ENCODE results near the gene EXTL1. TPM values are rescaled to one million over a fixed set of nuclear protein-coding genes. Genes with fewer than 3 reads are reported as not detected.
A peak's percentile ranks its signal among the peaks of the same experiment; 100 is the strongest.
"Not testable (repeated sequence)": the region's sequence is repeated elsewhere in the genome, so short reads cannot be mapped to it uniquely, and the experiment has no call there.

The EXTL1 gene
- 1.8 TPM for polyA plus RNA-seq (ENCODE audit: insufficient read length)
- long read RNA-seq, donor 1: 0 reads
- long read RNA-seq, donor 2: 0 reads
- long read RNA-seq, donor 3: 0 reads
- long read RNA-seq, donor 4: 0 reads
- long read RNA-seq, donor 5: 0 reads
- long read RNA-seq, donor 6: 0 reads
- long read RNA-seq, donor 7: 0 reads
- long read RNA-seq, donor 8, partial matches to known transcripts: 29 of 29 reads
- long read RNA-seq, donor 8, other reads (novel, unspliced or antisense): 0 of 29 reads

GRCh38 chr1:26021647-26022403 lies at the start of gene EXTL1:
Gene EXTL1 (plus strand): TSS chr1:26021775. CDS start chr1:26022647, 872 bp downstream.
- DNase-seq: peak; percentile 64

- DNase-seq: no peak
Measured at GRCh38 chr1:25971811-25972180, 49.8 kb upstream of the EXTL1 start.

GRCh38 chr1:25973610-25974321 lies 47.8 kb upstream of the EXTL1 start:
- no peak for DNase-seq

- no peak for DNase-seq
Measured at GRCh38 chr1:25977801-25978200, 43.8 kb upstream of the EXTL1 start.

GRCh38 chr1:25978403-25978802 lies 43.2 kb upstream of the EXTL1 start:
- no peak for DNase-seq

GRCh38 chr1:25979210-25979609 lies 42.4 kb upstream of the EXTL1 start:
- DNase-seq: no peak

GRCh38 chr1:25985171-25985570 lies 36.4 kb upstream of the EXTL1 start:
- no peak for DNase-seq

- DNase-seq: no peak
Measured at GRCh38 chr1:25985670-25986069, 35.9 kb upstream of the EXTL1 start.

- DNase-seq: not testable (repeated sequence)
Measured at GRCh38 chr1:25986773-25987172, 34.8 kb upstream of the EXTL1 start.

GRCh38 chr1:25987951-25988350 lies 33.6 kb upstream of the EXTL1 start:
- no peak for DNase-seq

GRCh38 chr1:25989440-25990234 lies 31.9 kb upstream of the EXTL1 start:
- DNase-seq: no peak

- DNase-seq: no peak
Measured at GRCh38 chr1:25990251-25990650, 31.3 kb upstream of the EXTL1 start.

GRCh38 chr1:25990702-25991395 lies 30.7 kb upstream of the EXTL1 start:
- no peak for DNase-seq

GRCh38 chr1:25991937-25992688 lies 29.5 kb upstream of the EXTL1 start:
- DNase-seq: no peak

- no peak for DNase-seq
Measured at GRCh38 chr1:25992689-25993171, 28.8 kb upstream of the EXTL1 start.

GRCh38 chr1:25993197-25993951 lies 28.2 kb upstream of the EXTL1 start:
- no peak for DNase-seq

- DNase-seq: no peak
Measured at GRCh38 chr1:25994402-25995150, 27.0 kb upstream of the EXTL1 start.

- no peak for DNase-seq
Measured at GRCh38 chr1:25996966-25997827, 24.4 kb upstream of the EXTL1 start.

Measured in left kidney (tissue), 8 donors.